GM18520 (cell line): ENCODE data around the gene LOXL1.
"Not testable (repeated sequence)": the region's sequence is repeated elsewhere in the genome, so short reads cannot be mapped to it uniquely, and the experiment has no call there.

Experiments used
- ATAC-seq: cut with Tn5 transposase; IDR thresholded peaks from one replicate; pipeline ENCODE4 v1.9.1; 2021; ENCODE audit not compliant: unreplicated experiment

Gene LOXL1

DNA sequence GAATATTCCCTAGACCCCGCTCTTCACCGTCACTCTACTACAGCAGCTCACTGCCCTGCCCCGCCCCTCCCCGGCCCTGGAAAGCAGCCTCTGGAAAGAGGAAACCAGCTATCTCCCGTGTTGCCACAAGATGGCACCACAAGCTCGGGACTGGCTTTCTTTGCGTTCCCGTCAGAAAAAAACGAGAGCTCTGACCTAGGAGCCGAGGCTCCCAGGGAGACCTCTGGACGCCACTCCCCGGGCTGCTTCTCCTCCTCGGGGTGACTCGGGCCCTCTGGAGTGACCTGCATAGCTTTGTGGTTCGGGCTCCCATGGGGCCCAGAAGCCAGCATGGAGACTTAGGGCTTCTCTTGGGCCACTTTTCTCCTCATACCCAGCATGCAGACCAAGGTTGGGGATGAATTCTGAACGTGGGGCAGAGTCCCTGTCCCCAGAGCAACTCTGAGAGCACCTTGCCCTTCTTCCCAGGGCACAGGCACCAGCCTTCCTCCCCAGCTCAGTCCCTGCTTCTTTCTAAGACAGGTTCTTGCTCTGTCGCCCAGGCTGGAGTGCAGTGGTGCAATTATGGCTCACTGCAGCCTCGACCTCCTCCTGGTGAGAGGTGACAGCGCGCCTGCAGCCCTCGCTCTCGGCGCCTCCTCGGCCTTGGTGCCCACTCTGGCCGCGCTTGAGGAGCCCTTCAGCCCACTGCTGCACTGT is 46.9 kb downstream of the LOXL1 start:
- no peak for ATAC-seq

DNA sequence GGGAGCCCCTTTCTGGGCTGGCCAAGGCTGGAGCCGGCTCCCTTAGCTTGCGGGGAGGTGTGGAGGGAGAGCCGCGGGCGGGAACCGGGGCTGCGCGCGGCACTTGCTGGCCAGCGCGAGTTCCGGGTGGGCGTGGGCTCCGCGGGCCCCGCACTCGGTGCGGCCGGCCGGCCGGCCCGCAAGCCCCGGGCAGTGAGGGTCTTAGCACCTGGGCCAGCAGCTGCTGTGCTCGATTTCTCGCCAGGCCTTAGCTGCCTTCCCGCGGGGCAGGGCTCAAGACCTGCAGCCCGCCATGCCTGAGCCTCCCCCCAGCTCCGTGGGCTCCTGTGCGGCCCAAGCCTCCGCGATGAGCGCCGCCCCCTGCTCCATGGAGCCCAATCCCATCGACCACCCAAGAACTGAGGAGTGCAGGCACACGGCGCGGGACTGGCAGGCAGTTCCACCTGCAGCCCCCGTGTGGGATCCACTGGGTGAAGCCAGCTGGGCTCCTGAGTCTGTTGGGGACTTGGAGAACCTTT is 47.5 kb downstream of the LOXL1 start:
- not testable (repeated sequence) for ATAC-seq

DNA sequence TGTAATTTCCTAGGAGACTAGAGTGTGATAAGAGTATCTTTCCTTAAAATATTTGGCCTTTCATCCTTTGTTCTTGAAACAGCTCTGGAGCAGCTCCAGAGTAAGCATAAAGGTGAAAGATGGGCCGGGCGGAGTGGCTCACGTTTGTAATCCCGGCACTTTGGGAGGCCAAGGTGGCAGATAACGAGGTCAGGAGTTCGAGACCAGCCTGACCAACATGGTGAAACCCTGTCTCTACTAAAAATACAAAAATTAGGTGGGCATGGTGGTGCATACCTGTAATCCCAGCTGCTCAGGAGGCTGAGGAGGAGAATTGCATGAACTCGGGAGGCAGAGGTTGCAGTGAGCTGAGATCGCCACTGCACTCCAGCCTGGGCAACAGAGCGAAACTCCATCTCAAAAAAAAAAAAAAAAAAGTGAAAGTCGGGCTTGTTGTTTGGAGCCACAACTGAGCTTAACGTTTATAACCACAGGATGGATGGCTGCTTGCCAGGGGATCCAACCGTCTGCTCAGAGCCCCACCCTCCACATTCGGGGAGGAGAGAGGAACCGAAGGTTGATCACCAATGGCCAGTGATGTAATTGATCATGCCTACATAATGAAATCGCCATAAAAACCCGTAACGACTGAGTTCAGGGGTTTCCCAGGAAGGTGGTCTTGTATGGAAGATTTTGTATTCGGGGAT is 49.3 kb downstream of the LOXL1 start:
- not testable (repeated sequence) for ATAC-seq

DNA sequence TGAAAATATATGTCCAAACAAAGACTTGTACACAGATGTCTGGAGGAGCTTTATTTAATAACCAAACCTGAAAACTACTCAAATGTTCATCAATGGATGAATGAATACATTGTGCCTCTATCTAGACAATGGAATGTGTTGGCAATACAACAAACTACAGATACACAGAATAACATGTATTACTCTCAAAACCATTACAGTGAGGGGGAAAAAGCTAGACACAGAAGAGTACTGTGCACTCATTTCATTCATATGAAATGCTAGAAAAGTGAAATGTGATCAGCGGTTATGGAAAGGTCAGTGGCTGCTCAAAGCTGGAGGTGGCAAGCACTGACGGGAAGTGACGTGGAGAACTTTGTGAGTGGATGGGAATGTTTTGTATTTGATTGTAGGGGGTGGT is 52.6 kb downstream of the LOXL1 start:
- ATAC-seq: no peak

- no peak for ATAC-seq
Measured at GRCh38 chr15:73979636-73980035, 53.4 kb downstream of the LOXL1 start.

DNA sequence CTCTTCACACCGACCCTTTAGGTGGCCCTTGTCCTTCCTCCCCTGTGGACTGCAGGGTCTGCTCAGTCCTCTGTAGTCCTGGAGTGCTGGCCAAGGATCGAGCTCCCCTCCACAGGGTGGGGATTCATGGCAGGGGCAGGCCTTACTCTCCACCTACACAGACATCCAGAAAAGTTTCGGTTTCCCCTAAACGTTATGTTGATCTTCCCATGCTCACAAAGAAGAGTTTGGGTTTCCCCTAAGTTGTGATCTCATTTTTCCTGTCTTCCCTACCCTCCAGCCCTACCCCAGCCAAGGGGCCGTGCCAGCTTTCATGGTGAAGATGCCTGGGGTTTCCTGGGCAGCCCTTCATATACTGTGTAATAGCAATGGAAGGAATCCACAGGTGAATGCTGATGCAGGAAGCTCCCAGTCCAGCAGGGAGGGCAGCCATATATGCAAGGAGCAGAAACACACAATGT is 55.5 kb downstream of the LOXL1 start:
- no peak for ATAC-seq

GRCh38 chr15:73982222-73982962 is 56.1 kb downstream of the LOXL1 start:
- no peak for ATAC-seq

DNA sequence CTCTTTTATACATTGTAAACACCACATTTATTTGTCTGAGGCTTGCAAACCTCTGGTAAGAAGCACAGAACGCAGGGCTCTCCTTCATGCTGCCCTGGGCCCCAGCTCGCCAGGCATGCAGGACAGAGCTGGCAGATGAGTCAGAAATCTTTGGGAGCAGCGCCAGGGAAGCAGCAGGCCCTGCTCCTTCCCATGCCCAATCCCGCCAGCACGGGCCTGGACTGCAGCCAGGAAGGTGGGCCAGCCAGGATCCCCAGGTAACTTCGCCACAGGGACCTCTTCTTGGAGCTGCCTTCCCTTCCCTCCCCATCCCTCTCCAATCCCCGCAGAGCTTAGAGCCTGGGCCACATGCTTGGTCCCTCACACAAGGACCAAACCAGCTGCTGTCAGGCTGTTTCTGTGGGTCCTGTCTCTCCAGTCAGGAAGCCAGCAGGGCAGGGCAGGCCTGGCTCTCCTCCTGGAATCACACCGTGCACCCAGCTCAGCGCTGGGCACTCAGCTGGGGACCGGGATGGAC is 57.0 kb downstream of the LOXL1 start:
- no peak for ATAC-seq

DNA sequence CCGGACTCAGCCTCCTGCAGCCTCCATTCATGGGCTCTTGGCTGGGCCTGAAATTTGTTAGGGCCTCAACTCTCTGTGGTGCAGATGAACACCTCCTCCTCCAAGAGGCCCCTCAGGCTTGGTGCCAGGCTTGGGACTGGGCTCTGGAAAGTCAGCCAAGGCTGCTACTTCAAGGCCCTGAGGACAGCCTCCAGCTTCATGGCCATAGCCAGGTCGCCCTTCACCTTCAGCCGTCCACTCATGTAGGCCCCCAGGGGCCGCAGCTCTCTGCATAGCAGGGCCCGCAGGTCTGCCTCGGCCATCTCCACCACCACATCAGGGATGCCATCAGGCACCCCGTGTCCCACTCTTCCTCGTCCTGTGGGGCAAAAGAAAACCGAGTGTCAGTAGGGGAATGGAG is 57.5 kb downstream of the LOXL1 start:
- ATAC-seq: no peak

DNA sequence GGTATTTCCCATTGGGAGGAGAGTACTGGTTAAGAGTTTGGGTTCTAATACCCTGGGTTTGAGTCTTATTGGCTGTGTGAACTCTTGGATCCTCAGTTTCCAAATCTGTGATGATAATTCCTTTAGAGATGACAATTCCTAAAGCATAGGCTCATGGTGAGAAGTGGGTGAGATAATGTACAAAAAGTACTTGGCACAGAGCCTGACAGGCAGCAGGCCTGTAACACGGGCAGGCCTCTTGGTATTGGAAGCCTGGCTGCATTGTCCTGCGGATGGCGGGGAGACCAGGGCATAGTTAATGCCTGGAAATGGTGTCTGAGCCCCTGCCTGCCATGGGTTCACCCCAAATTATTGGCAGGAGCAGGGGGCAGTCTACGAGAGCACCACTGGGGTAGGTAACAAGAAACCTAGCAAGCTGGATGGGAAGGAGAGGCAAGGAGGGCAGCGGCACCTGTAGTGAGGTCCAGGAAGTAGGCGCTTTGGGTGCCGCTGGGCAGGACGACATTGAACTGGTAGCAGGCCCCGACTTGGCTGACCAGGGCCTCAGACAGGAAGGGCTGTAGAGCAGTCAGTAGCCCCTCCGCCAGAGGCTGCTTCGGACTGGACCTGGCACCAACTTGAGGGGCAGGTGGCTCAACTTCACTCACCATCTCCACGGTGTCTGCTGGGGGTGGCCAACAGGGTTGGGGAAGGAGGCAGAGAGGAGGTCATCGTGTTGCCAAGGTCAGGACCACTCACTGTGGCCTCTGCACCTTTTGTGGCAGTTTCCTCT is 58.1 kb downstream of the LOXL1 start:
- no peak for ATAC-seq

- ATAC-seq: no peak
Measured at GRCh38 chr15:73985101-73985873, 59.0 kb downstream of the LOXL1 start.

DNA sequence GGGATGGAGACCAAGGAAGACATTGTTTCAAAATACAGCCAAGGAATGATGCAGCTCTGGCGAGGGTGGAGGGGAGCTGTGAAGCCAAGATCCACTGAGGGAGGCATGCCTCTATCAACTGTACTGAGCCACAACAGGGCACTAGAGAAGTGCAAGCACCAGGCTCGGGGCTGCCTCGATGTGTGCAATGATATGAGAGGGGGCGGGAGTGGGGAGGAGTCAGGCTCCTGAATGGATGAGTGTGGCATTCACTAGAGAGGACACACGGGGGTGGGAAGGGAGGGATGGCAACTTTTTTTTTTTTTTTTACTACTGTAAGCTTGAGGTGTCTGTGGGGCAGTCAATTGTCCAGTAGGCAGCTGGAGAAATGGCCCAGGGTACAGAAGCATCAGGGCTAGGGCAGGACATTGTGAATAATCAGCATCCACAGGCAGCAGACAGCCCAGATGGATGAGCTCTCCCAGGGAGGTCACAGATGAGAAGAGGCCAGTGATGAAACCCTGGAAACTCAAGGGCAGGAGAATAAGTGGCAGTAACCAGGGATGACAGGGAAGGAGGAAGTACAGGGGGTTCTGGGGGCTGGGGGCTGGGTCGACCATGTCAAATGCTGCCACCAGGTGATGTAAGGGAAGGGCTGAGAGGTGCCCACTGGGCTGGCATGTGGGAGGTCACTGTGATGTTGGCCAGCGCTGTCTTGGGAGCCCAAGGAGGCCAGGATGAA is 60.0 kb downstream of the LOXL1 start:
- ATAC-seq: no peak

- no peak for ATAC-seq
Measured at GRCh38 chr15:73986776-73987056, 60.5 kb downstream of the LOXL1 start.

- ATAC-seq: no peak
Measured at GRCh38 chr15:73987250-73987649, 61.0 kb downstream of the LOXL1 start.

GRCh38 chr15:73987681-73988444 is 61.6 kb downstream of the LOXL1 start:
- ATAC-seq: no peak

DNA sequence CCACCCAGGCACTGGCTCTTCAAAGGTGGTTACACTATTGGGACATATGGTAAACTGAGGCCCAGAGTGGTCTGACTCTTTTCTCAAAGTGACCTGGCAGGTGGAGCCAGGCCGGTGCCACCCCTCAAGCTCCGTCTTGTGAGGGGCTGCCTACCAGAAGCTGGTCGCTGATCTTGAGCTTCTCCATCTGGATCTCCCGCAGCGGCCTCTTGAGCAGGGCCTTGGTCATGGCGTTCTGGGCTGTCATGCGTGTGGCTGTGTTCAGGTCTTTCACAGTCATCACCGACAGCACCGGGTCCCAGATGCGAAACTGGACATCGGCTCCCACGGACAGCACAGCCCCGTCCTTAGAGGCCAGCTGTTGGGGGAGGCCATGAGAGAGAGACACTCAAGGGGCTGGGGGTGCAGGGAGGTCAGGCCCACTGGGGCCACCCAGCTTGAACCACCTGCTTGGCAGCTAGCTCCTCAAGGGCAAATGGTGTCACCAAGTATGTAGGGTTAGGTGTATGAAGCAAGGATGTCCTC is 62.2 kb downstream of the LOXL1 start:
- ATAC-seq: no peak

DNA sequence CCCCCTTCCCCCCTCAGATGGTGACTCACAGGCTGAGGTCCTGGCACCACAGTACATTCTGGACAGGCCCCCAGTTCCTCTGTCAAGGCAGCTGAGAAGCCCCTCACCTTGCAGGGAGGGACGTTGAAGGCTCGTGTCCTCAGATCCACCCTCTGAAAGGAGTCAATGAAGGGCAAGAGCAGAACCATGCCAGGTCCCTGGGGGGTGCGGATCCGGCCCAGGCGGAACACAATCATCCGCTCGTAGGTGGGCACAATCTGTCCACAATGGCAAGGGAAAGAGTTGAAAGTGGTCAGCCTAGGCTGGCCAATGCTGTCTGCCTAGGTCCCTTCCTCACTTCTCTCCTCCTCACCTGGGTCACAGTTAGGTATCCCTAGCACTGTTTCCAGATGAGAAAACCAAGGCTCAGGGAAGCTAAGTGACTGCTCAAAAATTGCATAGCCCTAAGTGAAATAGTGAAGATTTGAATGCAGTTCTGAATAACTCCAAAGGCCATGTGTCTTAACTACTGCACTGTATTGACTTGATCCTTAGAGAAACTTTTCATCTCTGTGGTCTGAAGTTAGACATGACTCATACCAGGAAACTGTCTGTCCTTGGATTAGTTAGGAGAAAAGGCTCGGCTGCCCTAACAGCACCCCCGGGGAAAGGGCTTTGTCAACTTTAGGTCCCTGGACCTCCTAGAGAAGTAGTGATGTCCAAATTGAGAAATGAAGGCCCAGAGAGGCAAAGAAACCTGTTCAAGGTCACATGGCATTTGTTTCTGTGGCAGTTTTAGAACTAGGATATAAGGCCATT is 62.9 kb downstream of the LOXL1 start:
- no peak for ATAC-seq
